ENCODE data around the gene KRTAP1-3.
"Not testable (repeated sequence)": the region's sequence is repeated elsewhere in the genome, so short reads cannot be mapped to it uniquely, and the experiment has no call there.

The KRTAP1-3 gene

GRCh38 chr17:41012326-41013120, 22.2 kb downstream of the KRTAP1-3 start:
- in situ Hi-C loops (cut with MboI; ENCODE audit: low sequenced_read_pairs), result no loop called here

- in situ Hi-C loops (cut with MboI; ENCODE audit: low sequenced_read_pairs), result no loop called here
These were observed 24.2 kb downstream of the KRTAP1-3 start for GRCh38 chr17:41010441-41010840.

GRCh38 chr17:41009936-41010335, 24.7 kb downstream of the KRTAP1-3 start:
- in situ Hi-C loops (cut with MboI; ENCODE audit: low sequenced_read_pairs), result no loop called here

- in situ Hi-C loops (cut with MboI; ENCODE audit: low sequenced_read_pairs), result no loop called here
These were observed 25.3 kb downstream of the KRTAP1-3 start for GRCh38 chr17:41009301-41009760.

- in situ Hi-C loops (cut with MboI; ENCODE audit: low sequenced_read_pairs), result no loop called here
These were observed 25.9 kb downstream of the KRTAP1-3 start, which contains the start of gene KRTAP3-1 for GRCh38 chr17:41008811-41009210. TSS of gene KRTAP3-1 (minus strand) at chr17:41009128. CDS start at chr17:41009074, 54 bp downstream.

GRCh38 chr17:41004397-41004796, 30.3 kb downstream of the KRTAP1-3 start:
- in situ Hi-C loops (cut with MboI; ENCODE audit: low sequenced_read_pairs), result no loop called here

GRCh38 chr17:41003926-41004325, 30.7 kb downstream of the KRTAP1-3 start:
- in situ Hi-C loops (cut with MboI; ENCODE audit: low sequenced_read_pairs), result no loop called here

GRCh38 chr17:41002814-41003213, 31.9 kb downstream of the KRTAP1-3 start:
- in situ Hi-C loops (cut with MboI; ENCODE audit: low sequenced_read_pairs), result no loop called here

GRCh38 chr17:41001795-41002194, 32.9 kb downstream of the KRTAP1-3 start:
- in situ Hi-C loops (cut with MboI; ENCODE audit: low sequenced_read_pairs), result no loop called here

- in situ Hi-C loops (cut with MboI; ENCODE audit: low sequenced_read_pairs), result not testable (repeated sequence)
These were observed 35.1 kb downstream of the KRTAP1-3 start, which contains the start of gene KRTAP3-2 for GRCh38 chr17:40999563-40999962. TSS of gene KRTAP3-2 (minus strand) at chr17:40999906. CDS start at chr17:40999853, 53 bp downstream.

- in situ Hi-C loops (cut with MboI; ENCODE audit: low sequenced_read_pairs), result no loop called here
These were observed 37.3 kb downstream of the KRTAP1-3 start for GRCh38 chr17:40997361-40997760.

GRCh38 chr17:40996829-40997228, 37.8 kb downstream of the KRTAP1-3 start:
- in situ Hi-C loops (cut with MboI; ENCODE audit: low sequenced_read_pairs), result no loop called here

- in situ Hi-C loops (cut with MboI; ENCODE audit: low sequenced_read_pairs), result no loop called here
These were observed 39.6 kb downstream of the KRTAP1-3 start for GRCh38 chr17:40995116-40995515.

- in situ Hi-C loops (cut with MboI; ENCODE audit: low sequenced_read_pairs), result no loop called here
These were observed 40.8 kb downstream of the KRTAP1-3 start, which contains the start of gene KRTAP3-3 for GRCh38 chr17:40993839-40994238. TSS of gene KRTAP3-3 (minus strand) at chr17:40994164. CDS start at chr17:40994097, 67 bp downstream.

GRCh38 chr17:40993084-40993483, 41.6 kb downstream of the KRTAP1-3 start:
- in situ Hi-C loops (cut with MboI; ENCODE audit: low sequenced_read_pairs), result no loop called here

- in situ Hi-C loops (cut with MboI; ENCODE audit: low sequenced_read_pairs), result no loop called here
These were observed 42.0 kb downstream of the KRTAP1-3 start for GRCh38 chr17:40992666-40993065.

- in situ Hi-C loops (cut with MboI; ENCODE audit: low sequenced_read_pairs), result no loop called here
These were observed 47.8 kb downstream of the KRTAP1-3 start for GRCh38 chr17:40986920-40987319.

GRCh38 chr17:40984226-40984625, 50.4 kb downstream of the KRTAP1-3 start, which contains the start of gene KRT40:
TSS of gene KRT40 (minus strand) at chr17:40984326. CDS start at chr17:40984273, 53 bp downstream.
- in situ Hi-C loops (cut with MboI; ENCODE audit: low sequenced_read_pairs), result no loop called here

Data from HL-60/S4 (cell line).